ENCODE data around the gene AVPI1. TPM values are rescaled to one million over a fixed set of nuclear protein-coding genes. Genes with fewer than 3 reads are reported as not detected.

The AVPI1 gene
- total and polyA plus RNA-seq, 4 donors, result 6.6 to 22.1 (median 11.9) TPM

DNA sequence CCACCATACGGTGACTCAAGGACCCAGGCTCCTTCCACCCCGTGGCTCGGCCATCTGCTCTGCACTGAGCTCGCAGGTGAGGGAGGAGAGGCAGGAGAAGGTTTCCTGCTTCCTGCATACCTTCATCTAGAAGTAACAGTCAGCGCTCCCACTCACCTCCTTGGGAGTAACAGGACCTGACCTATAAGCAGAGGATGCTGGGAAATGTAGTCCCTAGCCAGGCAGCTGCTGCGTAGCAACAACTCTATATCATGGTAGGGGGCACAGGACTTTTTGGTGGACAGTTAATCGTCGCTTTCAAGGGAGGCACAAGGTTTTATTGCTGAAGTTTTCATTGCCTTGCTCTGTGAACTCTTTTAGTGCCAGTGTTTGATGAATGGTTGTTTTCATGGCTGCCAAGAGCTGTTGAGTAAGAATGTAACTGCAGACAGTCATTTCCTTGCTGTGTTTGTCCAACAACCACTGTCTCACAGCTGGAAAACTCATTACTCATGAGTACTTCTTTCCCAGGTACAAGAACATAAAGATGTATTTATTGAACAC, 39.7 kb upstream of the AVPI1 start:
- Histone ChIP-seq H3K4me1 (ENCODE audit: control insufficient read depth in 4 of 4, insufficient read depth in 4 of 4, low read length in 3 of 4) (peaks cover 0 to 5% (median 2%) of the 10 kb centered on the region in 4 donors), H3K27ac (ENCODE audit: low read depth in 1 of 2, low read length in 2 of 2) (peak overlapping the region in 1 of 2 donors; percentile 38), H3K9me3 (ENCODE audit: control insufficient read depth in 4 of 4, low read length in 3 of 4) (no peaks in the 10 kb centered on the region), H3K4me3 (ENCODE audit: low read depth in 1 of 3, low read length in 3 of 3) (no peak overlapping the region), H3K9ac (ENCODE audit: low read depth in 1 of 2, low read length in 2 of 2) (no peak overlapping the region), H3K27me3 (ENCODE audit: control insufficient read depth in 4 of 4, insufficient read depth in 4 of 4, low read length in 3 of 4) (no peaks in the 10 kb centered on the region), H3K36me3 (ENCODE audit: control insufficient read depth in 4 of 4, insufficient read depth in 3 of 4, low read depth in 1 of 4, low read length in 3 of 4) (no peaks in the 10 kb centered on the region)
- WGBS, result 50% methylated on average over 8 of the region's 8 CpGs
- TF ChIP-seq RAD21 (IDR thresholded peaks at IDR 0.05) (no peak), SP1 (IDR thresholded peaks at IDR 0.05) (no peak), GABPA (IDR thresholded peaks at IDR 0.05 in 1 of 2, conservative IDR thresholded peaks at IDR 0.05 in 1 of 2) (no peak), HNF4A (conservative IDR thresholded peaks at IDR 0.05) (peak; percentile 14 to 21), FOXA1 (IDR thresholded peaks at IDR 0.05) (no peak), NR2F2 (IDR thresholded peaks at IDR 0.05) (no peak), ZBTB33 (IDR thresholded peaks at IDR 0.05) (no peak), RXRA (IDR thresholded peaks at IDR 0.05) (peak in 1 of 2 donors; percentile 22), ATF3 (IDR thresholded peaks at IDR 0.05) (no peak), YY1 (IDR thresholded peaks at IDR 0.05) (peak; percentile 85), EGR1 (IDR thresholded peaks at IDR 0.05; ENCODE audit: low read depth in 2 of 2) (no peak), TAF1 (conservative IDR thresholded peaks at IDR 0.05) (no peak), FOXA2 (IDR thresholded peaks at IDR 0.05) (no peak), HNF4G (IDR thresholded peaks at IDR 0.05) (no peak), JUND (IDR thresholded peaks at IDR 0.05) (peak in 1 of 2 donors; percentile 28)
- TF ChIP-seq, protein P1, sequence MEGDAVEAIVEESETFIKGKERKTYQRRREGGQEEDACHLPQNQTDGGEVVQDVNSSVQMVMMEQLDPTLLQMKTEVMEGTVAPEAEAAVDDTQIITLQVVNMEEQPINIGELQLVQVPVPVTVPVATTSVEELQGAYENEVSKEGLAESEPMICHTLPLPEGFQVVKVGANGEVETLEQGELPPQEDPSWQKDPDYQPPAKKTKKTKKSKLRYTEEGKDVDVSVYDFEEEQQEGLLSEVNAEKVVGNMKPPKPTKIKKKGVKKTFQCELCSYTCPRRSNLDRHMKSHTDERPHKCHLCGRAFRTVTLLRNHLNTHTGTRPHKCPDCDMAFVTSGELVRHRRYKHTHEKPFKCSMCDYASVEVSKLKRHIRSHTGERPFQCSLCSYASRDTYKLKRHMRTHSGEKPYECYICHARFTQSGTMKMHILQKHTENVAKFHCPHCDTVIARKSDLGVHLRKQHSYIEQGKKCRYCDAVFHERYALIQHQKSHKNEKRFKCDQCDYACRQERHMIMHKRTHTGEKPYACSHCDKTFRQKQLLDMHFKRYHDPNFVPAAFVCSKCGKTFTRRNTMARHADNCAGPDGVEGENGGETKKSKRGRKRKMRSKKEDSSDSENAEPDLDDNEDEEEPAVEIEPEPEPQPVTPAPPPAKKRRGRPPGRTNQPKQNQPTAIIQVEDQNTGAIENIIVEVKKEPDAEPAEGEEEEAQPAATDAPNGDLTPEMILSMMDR (IDR thresholded peaks at IDR 0.05; ENCODE audit: low read depth, low read length, missing input control), result no peak
- TF ChIP-seq, protein P2, sequence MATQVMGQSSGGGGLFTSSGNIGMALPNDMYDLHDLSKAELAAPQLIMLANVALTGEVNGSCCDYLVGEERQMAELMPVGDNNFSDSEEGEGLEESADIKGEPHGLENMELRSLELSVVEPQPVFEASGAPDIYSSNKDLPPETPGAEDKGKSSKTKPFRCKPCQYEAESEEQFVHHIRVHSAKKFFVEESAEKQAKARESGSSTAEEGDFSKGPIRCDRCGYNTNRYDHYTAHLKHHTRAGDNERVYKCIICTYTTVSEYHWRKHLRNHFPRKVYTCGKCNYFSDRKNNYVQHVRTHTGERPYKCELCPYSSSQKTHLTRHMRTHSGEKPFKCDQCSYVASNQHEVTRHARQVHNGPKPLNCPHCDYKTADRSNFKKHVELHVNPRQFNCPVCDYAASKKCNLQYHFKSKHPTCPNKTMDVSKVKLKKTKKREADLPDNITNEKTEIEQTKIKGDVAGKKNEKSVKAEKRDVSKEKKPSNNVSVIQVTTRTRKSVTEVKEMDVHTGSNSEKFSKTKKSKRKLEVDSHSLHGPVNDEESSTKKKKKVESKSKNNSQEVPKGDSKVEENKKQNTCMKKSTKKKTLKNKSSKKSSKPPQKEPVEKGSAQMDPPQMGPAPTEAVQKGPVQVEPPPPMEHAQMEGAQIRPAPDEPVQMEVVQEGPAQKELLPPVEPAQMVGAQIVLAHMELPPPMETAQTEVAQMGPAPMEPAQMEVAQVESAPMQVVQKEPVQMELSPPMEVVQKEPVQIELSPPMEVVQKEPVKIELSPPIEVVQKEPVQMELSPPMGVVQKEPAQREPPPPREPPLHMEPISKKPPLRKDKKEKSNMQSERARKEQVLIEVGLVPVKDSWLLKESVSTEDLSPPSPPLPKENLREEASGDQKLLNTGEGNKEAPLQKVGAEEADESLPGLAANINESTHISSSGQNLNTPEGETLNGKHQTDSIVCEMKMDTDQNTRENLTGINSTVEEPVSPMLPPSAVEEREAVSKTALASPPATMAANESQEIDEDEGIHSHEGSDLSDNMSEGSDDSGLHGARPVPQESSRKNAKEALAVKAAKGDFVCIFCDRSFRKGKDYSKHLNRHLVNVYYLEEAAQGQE (IDR thresholded peaks at IDR 0.05), result no peak
- TF ChIP-seq, protein P3, sequence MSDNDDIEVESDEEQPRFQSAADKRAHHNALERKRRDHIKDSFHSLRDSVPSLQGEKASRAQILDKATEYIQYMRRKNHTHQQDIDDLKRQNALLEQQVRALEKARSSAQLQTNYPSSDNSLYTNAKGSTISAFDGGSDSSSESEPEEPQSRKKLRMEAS (IDR thresholded peaks at IDR 0.05), result no peak
- no peak for DNase-seq (ENCODE audit: low spot score)

Measured in liver (tissue), 9 donors.